Measurements from ENCODE around the gene E2F3.

- TF ChIP-seq CTCF (conservative IDR thresholded peaks at IDR 0.05 in 1 of 2, IDR thresholded peaks at IDR 0.05 in 1 of 2; ENCODE audit: low read depth in 1 of 2, low read length in 2 of 2), result no peak
- TF ChIP-seq EZH2 (IDR thresholded peaks at IDR 0.05; ENCODE audit: low read length, missing control alignments), result no peak
Measured at GRCh38 chr6:20365456-20365855, 36.2 kb upstream of the E2F3 start.
